HG03520 (cell line): Measurements from ENCODE around the gene CDX1.

Source experiments
- ATAC-seq: cut with Tn5 transposase; IDR thresholded peaks from one replicate; pipeline ENCODE4 v1.9.1; 2021; ENCODE audit warnings: mild to moderate bottlenecking, moderate library complexity; ENCODE audit not compliant: unreplicated experiment

CDX1 gene

DNA sequence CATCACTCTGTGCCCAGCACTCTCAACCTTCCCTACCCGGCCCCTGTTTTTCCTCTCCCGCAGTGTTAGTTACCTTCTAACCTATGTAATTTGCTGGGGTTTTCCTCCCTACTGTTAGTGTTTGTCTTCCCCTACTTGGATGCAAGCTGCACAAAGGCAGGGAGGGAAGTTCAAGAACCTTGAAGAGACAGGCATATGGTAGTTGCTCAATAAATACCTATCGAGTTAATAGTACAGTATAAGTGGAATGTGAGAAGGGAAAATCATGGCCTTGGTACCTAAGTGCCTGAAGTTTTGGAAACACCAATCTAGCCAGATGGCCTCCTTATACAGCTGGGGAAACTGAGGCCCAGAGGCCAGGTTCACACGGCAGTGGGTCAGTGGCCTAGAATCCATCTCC lies 35.1 kb upstream of the CDX1 start:
- no peak for ATAC-seq

DNA sequence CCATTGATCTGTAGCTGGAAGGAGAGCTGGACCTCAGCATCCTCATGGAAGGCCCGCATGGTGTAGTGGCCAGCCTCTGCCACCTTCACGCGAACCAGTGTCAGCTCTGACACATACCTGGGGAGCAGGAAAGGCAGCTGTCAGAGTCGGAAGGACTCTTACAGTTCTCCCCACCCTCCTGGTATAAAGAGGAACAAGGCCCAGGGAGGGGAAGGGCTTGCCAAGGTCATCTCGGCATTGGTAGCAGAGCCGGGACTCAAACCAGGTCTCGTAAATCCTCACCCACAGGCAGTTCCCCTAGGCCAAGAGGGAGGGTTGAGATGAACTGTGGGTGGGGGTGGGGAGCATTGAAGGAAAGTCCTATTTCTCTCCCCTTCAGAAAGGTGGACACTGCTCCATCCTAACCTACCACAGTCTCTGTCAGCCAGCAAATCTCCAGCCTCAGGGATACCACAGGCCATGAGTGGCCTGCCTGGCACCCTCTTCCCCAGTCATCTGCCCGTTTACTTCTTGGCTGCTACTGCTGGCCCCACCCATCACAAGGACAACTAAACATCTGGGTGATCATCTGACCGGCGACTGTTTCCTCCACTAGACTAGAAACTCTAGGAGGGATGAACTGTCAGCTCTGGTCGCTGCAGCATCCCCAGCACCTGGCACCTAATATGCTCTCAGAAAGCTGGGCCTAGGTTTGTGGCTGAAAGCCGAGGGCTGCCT lies 34.4 kb upstream of the CDX1 start:
- ATAC-seq, result no peak

DNA sequence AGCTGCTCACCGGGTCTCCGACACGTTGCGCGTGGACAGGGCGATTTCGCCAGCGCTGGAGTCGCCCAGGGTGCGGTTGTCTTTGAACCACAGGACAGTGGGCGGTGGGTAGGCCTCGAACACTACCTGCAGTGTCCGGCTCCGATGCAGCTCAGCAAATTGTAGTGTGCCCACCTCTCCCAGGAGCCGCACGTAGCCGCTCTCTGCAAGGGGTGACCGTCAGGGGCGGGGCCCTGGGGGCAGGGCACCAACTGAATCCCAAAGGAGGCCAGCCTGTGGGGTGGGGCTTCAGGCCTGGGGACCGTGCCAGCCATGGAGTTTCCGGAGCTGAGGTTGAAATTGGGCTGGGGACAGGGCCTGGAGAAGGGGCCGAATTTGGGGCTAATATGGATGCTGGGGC lies 33.8 kb upstream of the CDX1 start:
- no peak for ATAC-seq

DNA sequence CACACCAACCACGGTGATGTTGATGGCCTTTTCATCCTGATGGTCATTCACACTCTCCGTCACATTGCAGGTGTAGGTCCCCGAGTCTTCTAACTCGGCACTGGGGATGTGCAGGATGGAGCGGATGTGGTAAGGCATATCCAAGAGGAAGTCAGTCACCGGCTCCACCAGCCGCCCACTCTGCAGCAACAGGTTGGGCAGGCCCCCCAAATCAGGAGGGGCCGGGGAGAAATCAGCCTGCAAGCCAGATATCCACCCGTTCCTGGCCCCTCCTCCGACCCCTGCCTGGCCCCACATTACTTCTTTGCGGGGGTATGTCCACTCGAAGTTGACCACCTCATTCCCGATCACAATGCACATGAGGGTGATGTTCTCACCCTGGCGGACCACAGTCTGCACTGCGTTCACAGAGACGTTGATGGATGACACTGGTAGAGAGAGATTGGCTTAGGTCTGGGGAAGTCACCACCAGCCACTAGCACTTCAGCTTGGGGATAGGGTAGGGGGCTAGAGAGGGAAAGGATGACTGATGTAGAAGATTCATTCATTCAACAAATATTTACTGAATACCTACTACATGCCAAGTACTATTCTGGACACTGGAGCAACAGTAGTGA lies 32.9 kb upstream of the CDX1 start:
- ATAC-seq, result no peak

DNA sequence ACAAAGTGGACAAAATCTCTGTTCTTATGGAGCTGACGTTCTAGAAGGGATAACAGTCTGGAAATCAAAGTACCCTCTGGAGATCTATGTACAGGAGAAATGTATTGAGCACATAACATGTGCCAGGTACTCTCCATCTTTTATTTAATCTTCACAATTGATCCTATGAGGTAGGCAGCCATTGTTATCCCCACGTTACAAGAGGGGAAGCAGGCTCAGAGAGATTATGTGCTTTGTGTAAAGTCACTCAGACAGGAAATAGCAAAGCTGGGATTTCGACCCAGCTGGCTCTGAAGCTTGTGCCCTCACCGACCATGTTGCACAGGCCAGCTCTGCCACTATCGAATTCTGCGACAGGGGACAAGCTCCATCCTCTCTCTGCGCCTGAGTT lies 32.4 kb upstream of the CDX1 start:
- ATAC-seq, result no peak

DNA sequence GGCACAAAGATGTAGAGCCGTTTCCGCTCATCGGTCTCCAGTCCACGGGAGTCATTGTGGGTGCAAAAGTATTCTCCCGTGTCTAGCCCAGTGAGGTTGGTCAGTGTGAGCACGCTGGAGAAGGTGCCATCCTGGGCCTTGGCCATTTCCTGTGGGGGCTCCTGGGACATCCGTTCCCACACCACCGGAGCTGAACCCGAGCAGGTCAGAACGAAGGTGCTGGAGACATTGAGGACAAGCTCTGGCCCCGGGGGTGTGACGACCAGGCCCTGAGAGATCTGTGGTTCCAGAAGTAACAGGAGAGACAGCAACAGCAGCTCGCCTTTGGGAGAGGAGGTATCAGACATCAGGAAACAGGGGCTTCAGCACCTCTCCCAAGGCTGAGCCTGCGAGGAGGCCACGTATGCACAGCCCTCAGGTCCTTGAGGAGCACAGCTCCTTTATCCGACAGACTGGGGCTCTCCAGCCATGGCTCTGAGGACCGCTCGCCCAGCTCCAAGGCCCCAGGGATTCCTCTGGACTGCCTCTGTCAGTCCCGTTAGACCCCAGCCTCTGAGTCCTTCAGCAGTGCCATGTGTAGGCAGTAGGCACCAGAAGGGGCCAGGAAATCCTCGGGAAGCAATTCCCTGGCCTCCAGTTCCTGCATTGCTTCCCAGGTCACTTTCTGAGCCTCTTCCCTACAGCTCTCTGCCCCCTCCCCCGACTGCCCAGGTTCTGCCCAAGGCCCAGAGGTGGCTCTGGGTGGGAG lies 30.8 kb upstream of the CDX1 start:
- ATAC-seq, result no peak

DNA sequence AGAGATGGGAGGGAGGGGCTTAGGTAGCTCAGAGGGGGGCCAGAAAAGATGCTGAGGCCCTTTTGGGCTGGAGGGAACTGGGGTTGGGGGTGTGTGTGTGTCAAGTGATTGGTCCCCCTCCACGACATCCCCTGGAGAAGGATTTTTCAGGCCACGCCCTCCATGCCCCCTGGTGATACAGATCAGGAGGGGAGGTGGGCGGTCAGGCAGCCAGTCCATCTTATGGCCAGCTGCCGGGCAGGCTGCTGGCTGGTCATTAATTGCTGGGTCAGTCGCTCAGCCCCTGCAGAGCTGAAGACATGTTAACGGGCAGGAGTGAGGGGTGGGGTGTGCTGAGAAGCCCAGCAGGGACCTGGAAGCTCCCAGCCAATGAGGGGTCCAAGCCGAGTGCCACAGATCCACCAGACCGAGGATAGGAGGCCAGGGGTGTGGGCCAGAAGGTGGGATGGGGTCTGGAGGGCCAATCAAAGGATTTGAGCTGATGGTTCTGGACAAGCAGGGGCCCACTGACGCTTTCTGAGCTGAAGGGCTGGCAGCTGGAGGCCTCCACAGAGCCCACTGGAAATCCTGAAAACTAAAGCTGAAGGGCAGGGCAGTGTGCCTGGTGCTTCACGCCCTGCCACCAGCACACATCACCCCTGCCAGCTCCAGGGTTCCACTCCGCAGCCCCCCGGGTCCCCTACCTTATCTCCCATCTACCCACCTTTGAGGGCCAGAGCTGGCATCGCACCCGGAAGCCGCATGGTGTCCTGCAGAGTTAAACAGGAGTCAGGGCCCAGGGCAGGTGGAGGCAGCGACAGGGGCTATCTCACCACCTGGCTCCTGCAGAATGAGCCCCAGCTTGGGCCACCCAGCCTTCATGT lies 30.0 kb upstream of the CDX1 start:
- no peak for ATAC-seq

DNA sequence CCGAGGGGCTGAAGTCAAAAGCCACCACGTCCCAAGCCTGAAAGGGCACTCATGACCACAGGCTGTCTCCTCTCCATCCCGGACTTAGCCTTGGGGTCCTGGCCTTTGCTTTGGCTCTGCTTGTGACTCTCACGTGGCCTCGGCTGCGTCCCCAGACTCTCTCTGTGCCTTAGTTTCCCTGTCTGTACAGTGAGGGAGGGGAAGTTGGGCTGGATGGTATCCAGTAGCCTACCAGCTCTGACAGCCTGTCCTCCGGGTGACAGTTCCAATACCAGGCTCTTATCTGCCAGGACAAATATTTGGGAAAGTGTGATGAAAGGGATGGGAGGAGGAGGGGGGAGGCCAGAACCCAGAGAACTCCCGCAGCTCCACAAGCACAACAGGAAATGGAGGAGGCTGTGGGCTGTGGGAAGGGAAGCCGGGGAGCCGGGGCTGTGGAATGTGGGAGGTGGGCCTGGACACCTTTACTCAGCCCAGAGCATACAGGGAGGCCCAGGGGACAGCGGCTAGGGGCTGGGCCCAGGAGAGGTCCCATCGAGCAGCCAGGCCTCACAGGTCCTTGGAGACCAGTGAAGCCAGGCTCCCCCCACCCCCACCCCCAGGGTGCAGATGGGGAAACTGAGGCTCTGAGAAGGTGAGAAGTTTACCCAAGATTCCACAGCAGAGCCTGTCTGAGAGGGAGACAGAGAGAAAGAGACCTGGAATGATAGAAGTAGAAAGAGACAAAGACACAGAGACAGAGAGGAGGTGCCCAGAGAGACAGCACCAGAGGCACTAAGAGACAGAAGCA lies 29.2 kb upstream of the CDX1 start:
- ATAC-seq, result no peak

DNA sequence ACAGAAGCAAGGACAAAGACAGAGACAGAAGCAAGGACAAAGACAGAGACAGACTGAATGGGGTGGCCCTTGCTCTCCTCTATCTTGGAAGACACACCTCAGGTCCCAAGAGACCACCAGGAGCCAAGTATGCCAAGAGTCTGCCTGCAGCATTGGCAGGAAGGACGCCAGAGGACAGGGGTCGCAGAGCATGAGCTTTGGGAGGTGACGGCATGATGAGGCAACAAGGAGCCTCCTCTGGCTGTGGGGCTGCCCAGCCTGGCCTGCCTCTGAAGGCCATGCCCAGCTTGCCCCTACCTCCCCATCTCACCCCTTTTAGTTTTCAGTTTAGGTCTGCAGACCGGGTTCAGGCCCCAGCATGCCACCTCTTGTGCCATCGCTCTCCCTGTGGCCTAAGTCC lies 28.6 kb upstream of the CDX1 start:
- ATAC-seq, result no peak

DNA sequence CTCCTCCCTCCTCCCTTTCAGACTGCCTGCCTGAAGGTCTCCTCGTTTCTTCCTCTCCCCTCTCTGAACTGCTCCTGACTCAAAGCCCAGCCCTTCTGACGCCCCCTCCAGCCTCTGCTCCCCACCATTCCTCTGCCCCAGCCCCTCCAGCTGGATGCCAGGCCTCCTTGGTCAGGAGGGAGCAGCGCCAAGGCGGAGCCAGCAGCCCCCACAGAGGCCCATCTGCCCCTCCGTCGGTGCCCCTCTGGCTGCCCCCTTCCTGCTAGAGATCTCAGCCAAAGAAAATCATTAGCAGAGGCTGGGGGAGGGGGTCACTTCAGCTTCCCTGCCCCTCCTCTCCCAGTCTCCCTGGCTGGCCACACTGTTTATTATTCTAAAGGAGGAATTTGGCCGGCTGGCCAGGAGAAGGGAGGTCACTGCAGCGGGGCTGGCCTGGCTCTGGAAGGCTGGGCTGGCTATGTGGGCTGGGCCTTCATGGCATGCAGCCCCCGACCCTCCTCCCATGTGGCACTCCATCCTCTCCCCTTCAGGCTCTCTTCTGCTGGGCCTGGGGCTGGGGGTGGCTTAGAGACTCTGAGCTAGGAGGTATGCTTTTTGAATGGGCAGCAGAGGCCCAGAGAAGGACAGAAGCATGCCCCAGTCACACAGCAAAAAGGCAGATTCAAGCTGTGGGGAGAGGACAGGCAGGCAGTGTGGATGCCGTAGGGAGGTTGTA lies 27.9 kb upstream of the CDX1 start:
- ATAC-seq, result no peak

DNA sequence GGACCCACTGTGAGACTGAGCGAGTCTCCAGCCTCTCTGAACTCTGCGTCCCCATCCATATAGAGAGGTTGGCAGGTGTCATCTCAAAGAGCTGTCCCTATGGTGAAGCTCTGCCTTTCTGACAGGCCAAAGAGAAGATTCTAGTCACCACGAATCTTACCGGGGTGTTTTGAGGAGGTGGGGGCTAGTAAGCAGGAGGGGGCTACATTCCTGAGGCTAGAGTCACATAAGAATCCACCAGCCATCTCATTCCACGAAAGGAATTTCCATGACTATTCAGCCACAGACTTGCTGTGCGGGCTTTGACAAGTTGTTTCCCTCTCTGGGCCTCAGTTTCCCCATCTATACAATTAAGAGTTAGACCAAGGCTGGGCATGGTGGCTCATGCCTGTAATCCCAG lies 27.2 kb upstream of the CDX1 start:
- no peak for ATAC-seq

DNA sequence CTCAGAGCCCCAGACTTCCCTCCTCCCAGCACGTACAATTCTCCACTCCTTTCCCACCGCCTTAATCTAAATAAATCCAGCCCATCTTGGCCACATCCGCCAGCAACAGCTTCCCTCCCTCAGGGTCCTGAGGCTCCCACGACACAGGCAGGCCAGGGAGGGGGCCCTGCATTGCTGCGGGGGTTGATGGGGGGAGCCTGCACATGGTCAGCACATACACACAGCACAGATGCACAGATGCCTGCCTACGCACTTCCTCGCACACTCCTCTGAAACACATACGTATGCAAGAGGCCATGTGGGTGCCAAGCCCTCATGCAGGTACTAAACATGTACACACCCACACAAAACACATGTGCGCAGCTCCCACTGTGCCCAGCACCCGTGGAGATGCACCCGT lies 25.7 kb upstream of the CDX1 start:
- ATAC-seq, result no peak

DNA sequence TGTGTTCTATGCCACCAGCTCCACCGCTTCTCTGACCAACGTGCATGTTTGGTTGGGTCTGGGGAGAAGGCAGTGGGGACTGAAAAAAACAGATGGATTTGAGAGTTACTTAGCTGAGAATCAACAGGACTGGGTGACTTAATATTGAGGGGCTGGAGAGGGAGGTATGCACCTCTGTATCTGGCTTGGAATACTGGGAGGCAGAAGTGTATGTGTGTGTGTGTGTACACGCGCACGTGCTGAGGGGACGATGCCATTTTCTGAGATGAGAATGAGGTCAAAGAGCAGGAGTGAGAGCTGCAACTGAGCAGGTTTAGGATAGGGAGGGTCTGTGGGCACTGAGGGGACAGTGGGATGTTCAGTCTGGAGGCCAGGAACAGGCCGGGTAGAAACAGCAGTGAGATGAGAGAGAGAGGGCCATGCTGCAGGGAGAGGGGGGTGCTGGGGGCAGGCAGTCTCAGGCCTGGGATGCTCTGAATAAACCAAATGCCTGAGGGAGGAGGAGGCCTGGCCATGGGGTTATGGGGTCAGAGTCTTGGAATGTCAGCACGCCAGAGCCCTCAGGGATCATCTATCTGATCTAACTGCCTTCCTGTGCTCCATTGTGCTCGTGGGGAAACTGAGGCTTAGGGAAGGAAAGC lies 24.9 kb upstream of the CDX1 start:
- no peak for ATAC-seq

DNA sequence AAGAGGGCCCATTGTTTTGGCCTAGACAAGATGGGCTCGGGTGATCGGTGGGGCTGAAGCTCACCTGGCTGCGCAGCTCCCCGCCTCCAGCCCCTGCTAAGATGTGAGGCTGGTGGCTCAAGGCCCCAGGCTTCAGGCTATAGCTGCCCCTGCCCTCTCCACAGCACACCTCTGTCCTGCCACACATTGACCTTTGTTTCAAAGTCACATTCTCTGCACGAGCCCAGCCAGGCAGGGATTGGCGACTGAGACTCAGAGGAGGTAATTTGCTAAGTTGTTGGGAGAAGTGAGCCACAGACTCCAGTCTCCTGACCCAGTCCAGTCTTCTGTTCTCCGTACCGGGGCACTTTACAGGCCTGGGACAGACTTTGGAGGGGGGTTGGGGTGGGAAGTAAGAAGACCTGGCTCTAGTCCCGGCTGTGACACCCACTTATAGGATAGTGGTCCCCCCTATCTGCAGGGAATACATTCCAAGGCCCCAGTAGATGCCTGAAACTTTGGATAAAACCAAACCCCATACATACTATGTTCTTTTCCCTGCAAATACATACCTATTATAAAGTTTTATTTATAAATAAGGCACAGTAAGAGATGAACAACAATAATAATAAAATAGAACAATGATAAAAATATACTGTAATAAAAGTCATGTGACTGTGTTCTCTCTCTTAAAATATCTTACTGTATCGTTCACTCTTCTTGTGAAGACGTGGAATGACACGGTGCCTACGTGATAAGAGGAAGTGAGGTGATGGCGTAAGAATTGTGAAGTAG lies 24.2 kb upstream of the CDX1 start:
- ATAC-seq, result no peak

DNA sequence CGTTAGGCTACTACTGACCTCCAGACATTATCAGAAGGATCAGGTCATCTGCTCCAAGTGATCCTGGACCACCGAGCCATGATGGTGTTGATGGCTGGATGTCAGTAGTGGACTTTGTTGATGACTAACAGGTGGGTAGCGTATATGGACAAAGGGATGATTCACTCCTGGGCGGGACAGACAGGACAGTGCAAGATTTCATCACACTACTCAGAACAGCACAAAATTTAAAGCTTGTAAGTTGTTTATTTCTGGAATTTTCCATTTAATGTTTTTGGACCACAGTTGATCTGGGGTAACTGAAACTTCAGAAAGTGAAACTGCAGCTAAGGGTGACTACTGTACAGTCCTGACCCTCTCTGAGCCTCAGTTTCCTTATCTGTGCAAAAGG lies 23.6 kb upstream of the CDX1 start:
- no peak for ATAC-seq

DNA sequence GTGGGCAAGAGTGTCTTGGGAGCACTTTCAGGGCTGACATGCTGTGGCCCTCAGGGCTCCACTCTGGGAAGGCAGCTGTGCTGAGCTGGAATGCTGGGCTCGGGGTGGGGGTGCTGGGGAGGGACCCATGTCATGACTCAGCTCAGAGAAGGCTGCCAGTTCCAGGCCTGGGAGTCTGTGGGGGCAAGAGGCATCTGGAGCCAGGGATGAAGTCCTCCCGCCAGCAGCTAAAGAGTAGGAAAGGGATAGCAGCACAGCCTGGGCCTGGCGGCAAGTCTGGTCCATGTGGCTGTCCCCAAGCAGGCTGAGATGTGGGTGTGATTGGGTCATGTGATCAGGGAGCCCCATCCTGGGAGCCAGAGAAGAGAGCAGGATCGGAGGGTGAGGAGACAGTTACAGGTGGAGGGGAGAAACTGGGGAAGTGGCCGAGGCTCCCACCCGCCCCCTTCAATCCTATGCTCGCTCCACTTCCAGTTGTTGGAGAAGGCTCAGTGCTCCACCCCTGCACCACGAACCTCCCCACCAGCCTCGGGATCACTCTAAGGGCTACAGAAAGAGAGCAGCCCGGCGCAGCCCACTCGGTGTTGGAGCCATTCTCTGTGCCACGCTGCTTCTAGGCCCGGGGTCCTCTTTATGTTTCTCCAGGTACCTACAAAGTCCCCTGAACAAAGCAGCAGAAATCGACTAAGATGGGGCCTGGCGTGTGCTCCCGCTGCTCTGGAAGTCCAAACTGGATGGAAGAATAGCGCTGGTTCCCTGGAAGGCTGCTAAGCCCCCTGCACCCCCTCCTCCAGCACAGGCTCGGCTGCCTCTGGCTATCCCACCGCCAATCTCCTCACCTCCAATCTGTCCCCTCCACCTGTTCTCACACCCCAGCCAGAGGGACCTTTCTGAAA lies 23.0 kb upstream of the CDX1 start:
- no peak for ATAC-seq

DNA sequence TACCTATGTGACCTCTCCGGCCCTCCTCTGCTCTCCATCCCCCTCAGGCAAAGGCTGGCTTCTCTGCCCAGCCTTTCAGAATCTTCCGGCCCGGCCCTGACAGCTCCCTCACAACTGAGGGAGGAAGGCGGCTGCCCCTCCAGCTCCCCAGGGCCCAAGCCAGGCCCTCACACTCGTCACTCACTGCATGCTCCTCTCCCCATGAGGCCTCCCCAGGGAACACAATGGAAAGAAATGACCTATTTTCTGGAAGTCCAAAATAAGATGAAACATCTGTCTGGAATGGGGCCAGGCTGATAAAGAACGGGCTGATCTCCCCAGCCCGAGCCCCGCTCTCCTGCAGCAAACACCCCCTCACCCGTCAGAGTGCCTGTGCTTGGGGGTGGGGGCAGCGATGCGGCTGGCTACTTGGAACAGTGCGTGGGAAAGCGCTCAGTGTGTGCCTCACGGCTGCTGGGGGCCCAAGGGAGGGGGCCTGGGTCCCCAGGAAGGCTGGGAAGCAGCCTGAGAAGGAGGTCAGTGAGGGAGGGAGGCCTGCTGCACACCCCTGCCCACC lies 22.3 kb upstream of the CDX1 start:
- ATAC-seq, result no peak
